ENCODE data around the gene BEND7. TPM values are rescaled to one million over a fixed set of nuclear protein-coding genes. Genes with fewer than 3 reads are reported as not detected.

The BEND7 gene
- total and polyA plus RNA-seq, 2 of the 8 experiments (the other 6 are each of a cell fraction or from before 2014, with no cell fraction given), result 1.9 to 8.2 TPM

- no peak for FAIRE-seq
- Histone ChIP-seq H3K14ac (ENCODE audit: insufficient read length) (no peak overlapping the region), H3K9ac (replicated peaks in 1 of 4; ENCODE audit: extremely low read depth in 1 of 4, low read depth in 3 of 4, low read length in 3 of 4) (no peak overlapping the region), H3K4me2 (ENCODE audit: insufficient read depth in 1 of 2, low read depth in 2 of 2, low read length in 2 of 2) (no peak overlapping the region), H3K18ac (ENCODE audit: extremely low read depth, low read length) (no peak overlapping the region), H2BK12ac (ENCODE audit: low read depth, low read length) (no peak overlapping the region), H3K4me3 (ENCODE audit: extremely low read depth in 1 of 4, insufficient read depth in 2 of 4, low read depth in 3 of 4, low read length in 4 of 4) (no peak overlapping the region), H2AK5ac (ENCODE audit: low read depth, low read length) (no peak overlapping the region), H4K8ac (ENCODE audit: extremely low read depth, insufficient read depth, low read length) (no peak overlapping the region), H4K91ac (replicated peaks; ENCODE audit: insufficient read length, low read length) (no peak overlapping the region), H3K23ac (ENCODE audit: insufficient read length) (no peak overlapping the region), H2BK5ac (ENCODE audit: low read depth, low read length) (no peak overlapping the region), H4K20me1 (replicated peaks in 1 of 2; ENCODE audit: control insufficient read depth in 1 of 2, insufficient read depth in 2 of 2, low read length in 2 of 2) (no peaks in the 10 kb centered on the region), H2AFZ (ENCODE audit: low read length) (no peak overlapping the region), H3K27ac (ENCODE audit: low read depth, low read length) (no peak overlapping the region), H3K23me2 (ENCODE audit: low read depth, low read length) (no peaks in the 10 kb centered on the region), H3K4ac (replicated peaks; ENCODE audit: insufficient read length, low read depth, low read length) (no peak overlapping the region), H3K27me3 (replicated peaks in 1 of 4; ENCODE audit: control insufficient read depth in 3 of 4, extremely low read depth in 1 of 4, insufficient read depth in 3 of 4, low read length in 3 of 4) (no peaks in the 10 kb centered on the region), H3K9me3 (ENCODE audit: insufficient read depth in 2 of 2, low read depth in 1 of 2, low read length in 1 of 2) (no peaks in the 10 kb centered on the region), H4K5ac (ENCODE audit: insufficient read length, low read depth, low read length) (no peak overlapping the region), H3K79me1 (ENCODE audit: low read depth, low read length) (no peaks in the 10 kb centered on the region), H3K79me2 (ENCODE audit: control insufficient read depth in 1 of 2, insufficient read depth in 2 of 2, low read length in 2 of 2) (no peaks in the 10 kb centered on the region), H2BK20ac (ENCODE audit: low read length) (no peak overlapping the region), H3K56ac (replicated peaks; ENCODE audit: insufficient read length, low read depth, low read length) (no peak overlapping the region), H3K4me1 (replicated peaks in 1 of 4; ENCODE audit: control insufficient read depth in 3 of 4, insufficient read depth in 4 of 4, low read length in 3 of 4) (no peaks in the 10 kb centered on the region), H3K36me3 (ENCODE audit: control insufficient read depth in 2 of 4, insufficient read depth in 4 of 4, low read length in 3 of 4) (no peaks in the 10 kb centered on the region), H2BK120ac (replicated peaks; ENCODE audit: low read depth, low read length) (no peak overlapping the region), H2BK15ac (ENCODE audit: low read length) (no peak overlapping the region)
- 46% methylated on average over 2 of the region's 2 CpGs; no CpG with 5 or more reads in 1 of the 2 experiments for WGBS, 2 experiments (ENCODE audit: extremely low coverage in 1 of 2, insufficient coverage in 1 of 2, insufficient read length in 1 of 2, insufficient replicate concordance in 2 of 2, low coverage in 1 of 2, low lambda C conversion rate in 2 of 2, missing lambda C conversion rate in 1 of 2)
- TF ChIP-seq ATF2 (IDR thresholded peaks at IDR 0.05; ENCODE audit: low read length), result no peak
- TF ChIP-seq TCF12 (IDR thresholded peaks at IDR 0.05; ENCODE audit: low read depth, low read length), result no peak
- TF ChIP-seq TEAD4 (IDR thresholded peaks at IDR 0.05; ENCODE audit: low read depth, low read length), result no peak
- TF ChIP-seq GTF2F1 (IDR thresholded peaks at IDR 0.05; ENCODE audit: borderline replicate concordance, low read depth, low read length), result no peak
- no peak for TF ChIP-seq SIX5 (IDR thresholded peaks at IDR 0.05; ENCODE audit: low read depth, low read length)
- TF ChIP-seq CBX5 (IDR thresholded peaks at IDR 0.05; ENCODE audit: low read depth, low read length), result no peak
- no peak for TF ChIP-seq CREB1 (IDR thresholded peaks at IDR 0.05)
- DNase-seq (ENCODE audit: low read depth in 1 of 2, low spot score in 2 of 2), result no peak
- CTCF ChIA-PET (ENCODE audit: partially characterized antibody), result interaction anchor here (1.2 kb wide), 1 partner anchor 72 kb away, joined by 5 read pairs; no protein-coding TSS in a partner anchor
- POLR2A ChIA-PET (ENCODE audit: partially characterized antibody), result no interaction called here
Measured at GRCh38 chr10:13512564-13512963, 16.2 kb downstream of the BEND7 start.
